HG03095 (cell line): ENCODE measurements around the gene LAMA5.
A peak's percentile ranks its signal among the peaks of the same experiment; 100 is the strongest.

Experiments
- ATAC-seq: cut with Tn5 transposase; IDR thresholded peaks from one replicate; pipeline ENCODE4 v1.9.1; 2021; ENCODE audit warnings: moderate library complexity; ENCODE audit not compliant: unreplicated experiment

Gene LAMA5, protein sequence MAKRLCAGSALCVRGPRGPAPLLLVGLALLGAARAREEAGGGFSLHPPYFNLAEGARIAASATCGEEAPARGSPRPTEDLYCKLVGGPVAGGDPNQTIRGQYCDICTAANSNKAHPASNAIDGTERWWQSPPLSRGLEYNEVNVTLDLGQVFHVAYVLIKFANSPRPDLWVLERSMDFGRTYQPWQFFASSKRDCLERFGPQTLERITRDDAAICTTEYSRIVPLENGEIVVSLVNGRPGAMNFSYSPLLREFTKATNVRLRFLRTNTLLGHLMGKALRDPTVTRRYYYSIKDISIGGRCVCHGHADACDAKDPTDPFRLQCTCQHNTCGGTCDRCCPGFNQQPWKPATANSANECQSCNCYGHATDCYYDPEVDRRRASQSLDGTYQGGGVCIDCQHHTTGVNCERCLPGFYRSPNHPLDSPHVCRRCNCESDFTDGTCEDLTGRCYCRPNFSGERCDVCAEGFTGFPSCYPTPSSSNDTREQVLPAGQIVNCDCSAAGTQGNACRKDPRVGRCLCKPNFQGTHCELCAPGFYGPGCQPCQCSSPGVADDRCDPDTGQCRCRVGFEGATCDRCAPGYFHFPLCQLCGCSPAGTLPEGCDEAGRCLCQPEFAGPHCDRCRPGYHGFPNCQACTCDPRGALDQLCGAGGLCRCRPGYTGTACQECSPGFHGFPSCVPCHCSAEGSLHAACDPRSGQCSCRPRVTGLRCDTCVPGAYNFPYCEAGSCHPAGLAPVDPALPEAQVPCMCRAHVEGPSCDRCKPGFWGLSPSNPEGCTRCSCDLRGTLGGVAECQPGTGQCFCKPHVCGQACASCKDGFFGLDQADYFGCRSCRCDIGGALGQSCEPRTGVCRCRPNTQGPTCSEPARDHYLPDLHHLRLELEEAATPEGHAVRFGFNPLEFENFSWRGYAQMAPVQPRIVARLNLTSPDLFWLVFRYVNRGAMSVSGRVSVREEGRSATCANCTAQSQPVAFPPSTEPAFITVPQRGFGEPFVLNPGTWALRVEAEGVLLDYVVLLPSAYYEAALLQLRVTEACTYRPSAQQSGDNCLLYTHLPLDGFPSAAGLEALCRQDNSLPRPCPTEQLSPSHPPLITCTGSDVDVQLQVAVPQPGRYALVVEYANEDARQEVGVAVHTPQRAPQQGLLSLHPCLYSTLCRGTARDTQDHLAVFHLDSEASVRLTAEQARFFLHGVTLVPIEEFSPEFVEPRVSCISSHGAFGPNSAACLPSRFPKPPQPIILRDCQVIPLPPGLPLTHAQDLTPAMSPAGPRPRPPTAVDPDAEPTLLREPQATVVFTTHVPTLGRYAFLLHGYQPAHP (N-terminal part only)

DNA sequence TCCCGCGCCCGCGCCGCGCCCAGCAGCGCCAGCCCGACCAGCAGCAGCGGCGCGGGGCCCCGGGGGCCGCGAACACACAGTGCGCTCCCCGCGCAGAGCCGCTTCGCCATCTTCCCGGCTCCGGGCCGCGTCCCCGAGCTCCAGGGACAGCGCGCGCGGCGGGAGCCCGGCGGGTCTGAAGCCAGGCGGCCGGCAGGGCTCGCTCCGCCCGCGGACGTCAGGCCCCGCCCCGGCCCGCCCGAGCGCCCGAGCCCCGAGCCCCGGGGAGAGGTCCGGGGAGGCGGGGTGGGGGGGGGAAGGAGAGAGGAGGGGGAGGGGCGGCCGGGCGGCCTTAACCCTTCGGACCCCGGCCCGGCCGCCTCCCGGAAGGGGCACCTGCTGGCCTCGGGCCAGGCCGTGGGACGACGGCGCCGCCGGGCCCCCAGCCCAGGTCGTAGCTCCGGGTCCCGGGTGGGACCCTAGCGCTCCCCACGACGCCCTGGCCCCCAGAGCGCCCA lies at the start of gene LAMA5:
Gene LAMA5 (minus strand): TSS at position 177 of the 497 bp plus-strand sequence. CDS start 67 bp downstream, at position 110.
- no peak for ATAC-seq

DNA sequence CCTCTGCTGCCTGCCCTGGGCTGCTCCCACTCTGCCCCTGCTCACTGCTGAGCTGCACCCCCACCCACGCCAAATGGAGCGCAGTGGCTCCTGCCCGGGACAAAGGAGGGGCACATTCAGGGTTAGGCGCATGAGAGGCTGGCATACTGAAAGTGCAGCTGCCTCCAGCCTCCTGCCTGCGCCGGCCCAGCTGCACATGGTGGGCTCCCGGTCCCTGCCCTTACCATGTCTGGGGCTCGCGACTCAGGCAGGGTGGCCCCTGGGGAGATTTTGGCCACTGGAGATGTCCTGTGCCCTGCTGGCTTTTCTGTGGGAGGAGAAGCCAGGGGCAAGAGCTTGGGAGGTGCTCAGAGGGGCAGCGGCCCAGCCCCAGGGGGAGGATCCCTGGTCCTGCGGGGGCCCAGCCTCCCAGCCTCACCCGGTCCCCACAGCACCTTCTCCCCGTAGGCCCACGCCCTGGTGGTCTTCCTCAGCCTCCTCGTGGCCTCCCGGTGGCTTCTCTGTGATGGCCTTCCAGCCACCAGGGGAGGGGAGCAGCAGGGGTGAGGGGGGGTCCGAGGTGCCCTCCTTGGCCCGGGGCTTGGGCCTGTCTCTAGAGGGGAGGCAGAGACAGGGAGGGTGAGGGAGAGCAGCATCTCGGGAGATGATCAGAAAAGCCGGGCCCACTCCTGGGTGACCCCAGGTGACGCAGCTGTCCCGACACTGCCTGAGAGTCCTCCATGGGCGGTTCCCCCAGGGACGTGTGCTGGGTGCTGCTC lies 48.4 kb upstream of the LAMA5 start:
- ATAC-seq: no peak

DNA sequence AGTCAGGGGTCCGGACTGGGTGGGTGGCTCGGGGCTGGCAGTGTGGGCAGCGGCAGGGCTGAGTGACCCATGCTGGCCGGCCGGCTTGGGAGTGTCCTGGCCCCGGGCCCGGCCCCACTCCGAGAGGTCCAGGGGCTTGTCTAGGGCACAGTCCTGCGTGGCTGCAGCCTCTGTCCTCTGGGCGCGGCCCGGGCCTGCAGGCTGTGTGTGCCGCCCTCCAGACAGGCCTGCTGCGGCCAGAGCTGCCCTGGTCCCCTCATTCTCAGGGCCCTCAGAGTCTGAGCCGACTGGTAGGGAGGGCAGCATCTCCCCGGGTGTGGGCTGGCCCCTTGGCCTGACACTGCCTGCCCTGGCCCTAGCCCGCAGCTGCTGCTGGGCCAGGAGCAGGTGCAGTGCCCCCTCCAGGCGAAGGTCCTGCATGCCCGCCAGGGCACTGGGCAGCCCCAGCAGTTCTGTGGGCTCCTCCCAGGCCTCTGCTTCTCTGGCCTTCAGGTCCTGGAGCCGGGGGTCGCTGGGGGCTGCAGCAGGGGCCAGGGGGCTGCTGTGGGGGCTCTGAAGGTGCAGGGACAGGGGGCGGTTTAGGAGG lies 46.9 kb upstream of the LAMA5 start:
- ATAC-seq: no peak

- ATAC-seq: no peak
Observed at GRCh38 chr20:62413025-62413570, 46.0 kb upstream of the LAMA5 start.

DNA sequence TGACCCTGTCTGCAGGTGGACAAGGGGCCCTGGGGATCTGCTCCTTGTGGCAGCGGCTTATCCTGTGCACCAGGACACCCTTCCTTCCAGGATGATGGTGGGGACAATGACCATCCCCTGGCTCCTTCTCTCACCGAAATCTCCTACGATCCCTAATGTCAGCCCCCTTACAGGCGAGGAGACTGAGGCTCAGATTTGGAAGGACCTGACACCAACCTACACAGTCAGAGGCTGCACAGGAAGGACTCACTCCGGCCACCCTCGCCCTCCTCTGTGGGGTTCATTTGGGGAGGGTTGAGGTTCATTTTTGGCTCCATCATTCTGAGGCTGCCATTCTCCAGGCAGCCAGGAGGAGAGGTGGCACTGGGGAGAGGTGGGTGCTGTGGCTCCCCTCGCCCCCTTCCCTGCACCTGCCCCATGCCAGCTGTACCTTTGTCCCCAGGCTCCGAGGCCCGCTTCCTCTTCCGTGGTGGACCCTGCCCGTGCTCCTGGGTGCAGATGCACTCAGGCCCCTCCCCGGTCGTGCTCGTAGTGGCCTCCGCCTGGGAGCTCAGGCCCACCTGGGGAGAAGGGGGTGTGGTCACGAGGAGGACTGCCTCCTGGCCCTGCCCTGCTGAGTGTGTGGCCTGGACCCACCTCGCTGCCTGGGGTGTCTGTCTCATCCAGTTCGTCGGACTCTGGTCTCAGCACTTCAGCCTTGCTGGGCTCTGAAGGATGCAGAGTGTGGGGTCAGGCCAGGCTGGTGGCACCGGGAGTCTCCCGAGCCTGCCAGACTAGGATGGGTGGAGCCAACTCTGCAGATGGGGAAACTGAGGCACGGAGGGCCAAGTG lies 45.3 kb upstream of the LAMA5 start:
- ATAC-seq: no peak

- no peak for ATAC-seq
Observed at GRCh38 chr20:62411479-62412193, 44.5 kb upstream of the LAMA5 start.

DNA sequence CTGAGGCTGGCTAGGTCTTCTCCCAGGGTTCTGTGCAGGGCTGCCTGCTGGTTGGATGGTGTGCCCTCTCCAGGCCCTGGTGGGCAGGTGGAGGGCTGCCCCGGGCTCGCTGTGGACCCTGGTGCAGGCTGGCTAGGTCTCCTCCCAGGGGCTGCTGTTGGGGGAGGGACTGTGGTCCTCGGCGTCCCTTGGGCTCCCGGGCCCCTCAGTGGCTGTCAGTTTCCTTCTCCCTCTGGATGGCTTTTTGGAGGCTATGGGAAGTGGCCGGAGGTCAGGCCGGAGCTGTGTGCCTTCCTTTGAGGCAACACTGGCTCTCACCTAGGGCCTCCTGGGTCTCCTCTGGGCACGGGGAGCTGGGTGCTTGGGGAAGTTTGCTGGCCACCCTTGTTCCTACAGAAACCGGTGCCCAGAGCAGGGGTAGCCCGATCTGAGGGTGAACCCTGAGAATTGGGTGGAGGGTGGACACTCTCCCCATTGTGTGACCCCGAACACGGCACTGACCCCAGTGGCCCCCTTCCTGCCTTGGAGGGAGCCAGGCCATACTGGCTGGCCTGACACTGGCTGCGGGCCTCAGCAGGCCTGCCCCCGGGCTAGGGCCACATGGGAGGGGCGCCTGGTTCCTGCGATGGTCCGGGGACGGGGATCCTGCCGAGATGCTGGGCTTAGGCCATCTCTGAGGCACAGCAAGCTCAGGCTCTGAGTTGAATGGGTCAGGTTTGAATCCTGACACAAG lies 43.8 kb upstream of the LAMA5 start:
- ATAC-seq: no peak

GRCh38 chr20:62409931-62410745 lies 43.0 kb upstream of the LAMA5 start:
- ATAC-seq: no peak

DNA sequence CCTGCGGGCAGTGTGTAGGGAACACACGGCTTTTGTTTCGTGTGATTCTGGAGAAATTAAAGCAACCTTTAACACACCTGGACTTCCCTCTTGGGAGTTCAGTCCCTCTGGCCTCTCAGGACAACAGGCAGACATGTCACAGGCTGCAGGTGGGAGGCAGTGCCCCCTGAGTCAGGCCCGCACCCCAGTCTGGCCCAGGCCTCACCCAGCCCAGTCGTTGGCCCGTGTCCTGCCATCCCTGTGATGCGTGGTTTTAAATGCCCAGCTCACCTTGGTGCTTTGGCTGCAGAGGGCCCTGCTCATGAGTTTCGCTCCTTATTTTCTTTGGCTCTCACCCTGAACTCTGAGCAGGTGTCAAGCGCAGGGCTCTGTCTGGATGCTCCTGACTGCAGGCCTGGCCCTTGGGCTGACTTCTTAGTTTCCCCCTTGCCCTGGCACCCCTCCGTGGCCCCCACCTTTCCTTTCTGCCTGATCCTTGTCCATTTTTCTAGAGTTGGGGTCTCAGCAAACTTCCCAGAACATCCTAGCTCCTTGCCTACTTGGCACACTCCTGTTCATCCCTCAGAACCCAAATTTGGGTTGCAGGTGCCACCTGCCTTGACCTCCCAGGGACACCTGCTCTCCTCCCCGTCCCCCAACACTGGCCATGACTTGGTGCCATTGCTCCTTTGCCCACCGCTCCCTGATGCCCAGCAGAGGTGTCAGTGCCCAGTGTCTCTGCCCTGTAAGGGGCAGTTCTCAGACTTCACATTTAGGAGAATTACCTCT lies 42.2 kb upstream of the LAMA5 start:
- ATAC-seq: no peak

- ATAC-seq: no peak
Observed at GRCh38 chr20:62408640-62409039, 41.5 kb upstream of the LAMA5 start.

DNA sequence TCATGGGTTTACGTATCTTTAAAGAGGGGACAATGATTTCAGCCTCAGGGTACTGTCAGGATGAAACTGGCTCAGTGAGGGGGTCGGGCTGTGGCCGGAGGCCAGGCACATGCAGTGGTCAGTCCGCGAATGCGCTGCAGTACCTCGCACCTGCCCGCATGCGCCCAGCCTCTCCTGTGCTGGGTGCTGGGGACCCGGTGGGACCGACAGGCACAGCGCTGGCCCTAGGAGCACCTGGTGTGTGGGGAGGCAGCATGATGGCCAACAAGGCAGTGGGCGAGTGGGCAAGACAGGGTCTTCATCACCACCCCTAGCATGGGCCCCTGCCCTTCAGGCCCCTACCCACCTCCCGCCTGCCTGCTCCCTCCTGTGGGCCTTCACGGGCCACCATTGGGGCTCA lies 40.9 kb upstream of the LAMA5 start:
- no peak for ATAC-seq

DNA sequence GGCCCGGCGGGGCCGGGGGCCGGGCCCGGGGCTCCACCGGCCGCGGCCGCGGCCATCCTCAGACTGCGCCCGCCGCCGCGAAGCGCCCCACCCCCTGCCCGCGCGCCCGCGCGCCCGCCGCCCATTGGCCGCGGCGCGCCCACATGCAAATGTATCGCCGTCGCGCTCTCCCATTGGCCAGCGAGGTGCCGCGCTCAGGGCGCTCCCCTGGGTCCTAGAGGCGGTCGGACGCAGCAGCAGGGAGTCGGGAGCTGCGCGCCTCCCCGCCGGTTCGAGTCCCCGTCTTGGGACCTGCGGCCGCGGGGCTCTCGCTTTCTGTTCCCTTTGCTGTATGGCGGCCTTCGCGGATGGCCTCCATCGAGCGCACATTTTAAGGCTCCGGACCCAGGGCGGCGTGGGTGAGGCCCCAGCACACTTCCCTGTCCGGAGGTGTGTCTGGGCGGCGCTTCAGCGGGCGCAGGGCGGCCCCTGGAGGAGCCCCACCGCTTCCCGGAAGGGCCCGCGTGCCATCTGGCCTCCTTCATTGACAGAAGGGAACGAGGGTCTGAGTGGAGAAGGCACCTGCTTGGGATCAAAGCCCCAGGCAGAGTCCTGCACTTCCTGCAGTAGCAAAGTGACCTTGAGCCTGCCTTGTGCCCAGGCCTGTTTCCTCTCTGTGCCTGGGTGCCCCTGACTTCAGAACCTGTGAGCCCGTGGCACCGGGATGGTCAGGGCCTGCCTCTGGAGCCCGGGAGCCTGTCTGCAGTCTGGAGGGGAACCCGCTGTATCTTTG lies 40.3 kb upstream of the LAMA5 start, which contains the start of gene CABLES2:
Gene CABLES2 (minus strand): TSS at position 65 of the 772 bp plus-strand sequence. CDS start 9 bp downstream, at position 56.
- peak; percentile 79 for ATAC-seq

GRCh38 chr20:62406635-62407176 lies 39.6 kb upstream of the LAMA5 start:
- no peak for ATAC-seq

DNA sequence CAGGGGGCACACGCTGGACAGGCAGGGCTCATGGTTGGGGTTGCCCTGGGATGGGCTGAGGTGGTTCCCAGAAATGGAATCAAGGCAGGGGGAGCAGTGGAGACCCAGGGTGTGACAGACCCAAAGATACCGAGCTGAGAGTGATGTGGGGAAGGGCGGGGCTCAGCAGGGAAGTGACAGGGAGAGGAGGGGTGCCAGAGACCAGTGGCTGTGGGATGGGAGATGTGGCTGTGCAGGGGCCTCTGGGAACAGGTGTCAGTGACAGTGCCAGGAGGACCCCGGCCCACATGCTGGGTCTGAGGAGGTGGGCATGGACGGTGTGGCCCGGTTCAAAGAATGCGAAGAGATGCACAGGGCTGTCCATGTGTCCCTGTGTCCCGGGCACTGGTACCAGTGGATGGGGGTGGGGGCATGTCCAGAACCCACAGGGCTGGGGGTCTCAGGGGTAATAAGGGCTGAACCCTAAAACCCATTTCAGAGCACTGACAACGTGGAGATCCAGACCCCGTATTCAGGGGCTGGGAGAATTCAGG lies 38.9 kb upstream of the LAMA5 start:
- ATAC-seq: no peak
